GM18873 (cell line): ENCODE results near the gene DLG1.
"Not testable (repeated sequence)": the region's sequence is repeated elsewhere in the genome, so short reads cannot be mapped to it uniquely, and the experiment has no call there.

ENCODE experiments used
- ATAC-seq: cut with Tn5 transposase; IDR thresholded peaks from one replicate; pipeline ENCODE4 v1.9.1; 2021; ENCODE audit warnings: mild to moderate bottlenecking, moderate library complexity, moderate number of reproducible peaks; ENCODE audit not compliant: unreplicated experiment, low FRiP score

The DLG1 gene

DNA sequence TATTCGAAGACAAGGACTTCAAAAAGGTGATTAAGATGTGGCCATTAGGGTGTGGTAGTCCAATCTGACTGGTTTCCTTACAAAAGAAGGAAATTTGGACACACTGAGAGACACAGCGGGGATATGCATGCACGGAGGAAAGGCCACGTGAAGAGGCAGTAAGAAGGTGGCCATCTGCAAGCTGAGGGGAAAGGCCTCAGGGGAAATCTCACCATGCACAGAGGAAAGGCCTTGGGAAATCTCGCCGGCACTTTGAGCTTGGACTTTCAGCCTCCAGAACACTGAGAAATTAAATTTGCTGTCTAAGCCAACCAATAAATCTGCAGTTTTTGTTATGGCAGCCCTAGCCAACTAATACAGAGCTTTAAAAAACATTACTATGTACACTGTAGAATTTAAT lies 78.8 kb downstream of the DLG1 start:
- ATAC-seq = no peak

DNA sequence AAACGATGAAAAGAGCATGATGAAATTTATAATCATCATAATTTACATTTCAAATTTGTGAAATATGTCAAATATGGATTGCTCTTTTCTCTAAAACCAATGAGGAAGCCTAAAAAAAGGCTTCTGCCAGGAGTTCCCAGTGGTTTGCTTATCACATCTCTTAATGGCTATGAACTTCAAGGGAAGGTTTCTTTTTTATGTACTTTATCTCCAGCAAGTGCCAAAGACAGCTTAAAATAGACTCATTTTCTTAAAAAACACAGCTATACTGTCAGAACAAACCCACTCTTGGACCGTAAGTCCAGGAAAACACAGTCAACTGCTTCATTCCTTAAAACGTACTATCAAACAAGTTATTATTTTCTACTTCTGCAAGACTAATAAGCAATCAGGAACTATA lies 80.2 kb downstream of the DLG1 start:
- no peak for ATAC-seq

DNA sequence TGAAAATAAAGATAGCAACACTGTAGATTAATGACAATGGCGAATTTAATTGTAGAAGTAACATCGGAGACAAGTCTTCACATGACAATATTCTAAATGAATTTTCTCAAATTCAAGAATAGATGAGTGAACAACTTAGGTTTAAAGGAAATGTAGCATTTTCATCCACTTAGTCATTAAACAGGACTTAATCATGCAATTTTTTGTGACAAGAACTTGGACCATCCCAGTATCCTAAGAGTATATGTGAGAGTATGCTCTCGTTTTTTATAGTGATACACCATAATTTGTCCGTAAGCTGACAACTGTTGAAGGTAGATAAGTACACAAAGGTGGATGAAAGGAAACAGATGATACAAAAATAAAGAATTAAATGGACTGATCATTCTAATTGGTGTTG lies 81.5 kb downstream of the DLG1 start:
- no peak for ATAC-seq

DNA sequence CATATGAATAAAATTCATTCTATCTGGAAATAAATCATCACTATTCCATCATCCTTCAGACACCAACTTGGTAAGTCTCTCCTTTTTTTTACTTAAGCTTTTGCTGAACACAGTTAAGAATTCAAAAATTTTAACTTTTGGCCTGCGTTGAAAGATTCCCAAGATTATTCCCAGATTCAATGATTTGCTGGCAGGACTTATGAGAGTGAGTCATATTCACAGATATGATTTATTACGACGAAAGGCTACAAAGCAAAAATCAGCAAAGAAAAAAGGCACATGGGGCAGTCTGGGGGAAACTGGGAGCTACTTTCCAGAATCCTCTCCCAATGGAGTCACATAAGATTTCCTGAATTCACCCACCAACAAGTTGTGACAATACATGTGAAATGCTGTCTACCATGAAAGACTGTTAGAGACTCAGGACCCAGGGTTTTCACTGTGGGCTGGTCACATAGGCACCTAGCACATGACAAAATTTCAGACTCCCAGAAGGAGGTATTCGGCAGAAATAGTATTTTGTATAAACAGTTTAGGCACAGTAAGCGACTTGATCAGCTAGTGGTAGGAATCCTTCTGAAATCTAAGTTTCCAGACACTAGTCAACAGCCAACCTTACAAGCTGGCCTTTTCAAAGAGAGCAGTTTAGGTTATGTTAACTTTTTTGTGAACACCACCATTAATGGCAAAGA lies 82.1 kb downstream of the DLG1 start:
- ATAC-seq = no peak

DNA sequence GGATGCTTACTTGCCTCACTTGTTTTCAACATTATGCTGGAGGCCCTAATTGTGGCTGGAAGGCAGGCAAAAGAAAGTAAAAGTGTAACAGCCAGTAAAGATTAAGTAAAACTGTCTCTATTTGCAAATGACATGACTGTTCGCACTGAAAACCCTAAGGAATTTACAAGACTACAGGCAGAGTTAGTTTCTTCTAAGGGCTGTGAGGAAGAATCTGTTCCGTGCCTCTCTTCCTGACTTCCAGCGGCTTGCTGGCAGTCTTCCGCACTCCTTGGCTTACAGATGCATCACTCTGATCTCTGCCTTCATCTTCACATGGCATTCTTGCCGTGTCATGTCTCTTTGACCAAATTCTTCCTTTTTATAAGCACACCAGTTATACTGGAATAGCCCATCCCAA lies 86.1 kb downstream of the DLG1 start:
- ATAC-seq = no peak

DNA sequence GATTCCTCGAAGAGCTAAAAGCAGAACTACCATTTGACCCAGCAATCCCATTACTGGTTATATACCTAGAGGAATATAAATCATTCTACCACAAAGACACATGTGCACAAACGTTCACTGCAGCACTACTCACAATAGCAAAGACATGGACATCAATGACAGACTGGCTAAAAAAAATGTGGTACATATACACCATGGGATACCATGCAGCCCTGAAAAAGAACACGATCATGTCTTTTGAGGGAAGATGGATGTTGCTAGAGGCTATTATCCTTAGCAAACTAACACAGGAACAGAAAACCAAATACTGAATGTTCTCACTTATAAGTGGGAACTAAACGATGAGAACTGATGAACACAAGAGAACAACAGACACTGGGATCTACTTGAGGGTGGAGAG lies 86.7 kb downstream of the DLG1 start:
- ATAC-seq = not testable (repeated sequence)

DNA sequence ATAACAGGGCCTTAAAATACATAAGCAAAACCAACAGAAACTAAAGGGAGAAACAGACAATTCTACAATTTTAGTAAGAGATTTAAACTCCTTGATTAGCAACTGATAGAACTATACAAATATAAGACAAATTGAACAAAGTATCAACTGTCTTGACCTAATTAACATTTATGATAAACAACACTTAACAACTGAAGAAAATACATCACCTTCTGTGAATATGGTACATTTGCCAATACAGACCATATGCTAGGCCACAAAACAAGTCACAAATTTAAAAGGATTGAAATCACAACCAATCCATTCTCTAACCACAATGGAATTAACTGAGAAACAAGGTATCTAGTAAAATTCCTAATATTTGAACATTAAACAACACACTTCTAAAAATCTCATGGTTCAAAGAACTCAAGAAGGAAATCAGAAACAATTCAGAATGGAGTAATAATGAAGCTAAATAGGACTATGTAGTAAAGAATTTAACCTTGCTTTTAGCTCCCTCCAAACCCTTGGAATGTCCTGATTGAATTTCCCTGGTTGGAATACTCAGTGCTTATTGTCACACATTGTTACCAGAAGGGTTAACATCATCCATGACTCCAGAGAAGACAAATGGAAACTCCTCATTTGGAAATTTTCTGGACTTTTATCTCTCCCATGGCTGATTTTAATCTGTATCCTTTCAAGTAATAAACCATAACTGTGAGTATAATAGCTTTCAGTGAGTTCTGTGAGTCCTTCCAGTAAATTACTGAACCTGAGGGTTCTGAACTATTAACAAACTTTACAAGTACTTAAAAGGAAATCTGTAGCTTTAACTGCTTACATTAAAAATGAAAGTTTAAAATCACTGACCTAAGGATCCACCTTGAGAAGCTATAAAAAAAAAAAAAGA lies 88.8 kb downstream of the DLG1 start:
- ATAC-seq = no peak

DNA sequence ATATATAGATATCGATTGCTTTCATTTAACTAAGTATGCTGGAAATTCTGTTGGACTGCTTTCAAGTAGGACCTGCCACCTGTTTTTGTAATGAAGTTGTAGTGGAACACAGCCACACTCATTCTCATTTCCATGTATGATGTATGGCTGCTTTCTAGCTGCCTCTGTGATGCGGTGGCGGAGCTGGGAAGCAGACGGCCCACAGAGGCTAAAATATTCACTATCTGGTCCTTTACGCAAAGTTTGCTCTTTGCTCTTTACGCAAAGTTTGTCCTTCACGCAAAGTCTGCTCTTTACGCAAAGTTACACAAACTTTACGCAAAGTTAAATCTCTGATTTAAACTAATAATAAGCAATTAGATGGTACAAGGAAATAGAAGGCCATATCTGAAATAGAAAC lies 91.5 kb downstream of the DLG1 start:
- ATAC-seq = no peak

DNA sequence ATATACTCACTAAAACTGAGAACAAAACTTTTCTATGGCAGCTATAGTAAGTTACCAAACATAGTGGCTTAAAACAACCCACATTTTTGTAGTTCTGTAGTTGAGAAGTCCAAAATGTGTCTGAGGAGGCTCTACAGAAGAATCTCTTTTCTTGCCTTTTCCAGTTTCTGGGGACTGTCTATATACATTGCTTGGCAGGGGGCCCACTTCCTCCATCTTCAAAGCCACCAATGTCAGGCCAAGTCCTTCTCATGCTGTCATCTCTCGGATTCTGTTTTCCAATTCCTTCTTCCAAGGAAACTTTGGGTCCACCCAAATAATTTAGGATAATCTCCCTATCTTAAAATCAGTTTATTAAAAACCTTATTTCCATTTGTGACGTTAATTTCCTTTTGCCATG lies 92.7 kb downstream of the DLG1 start:
- ATAC-seq = no peak

DNA sequence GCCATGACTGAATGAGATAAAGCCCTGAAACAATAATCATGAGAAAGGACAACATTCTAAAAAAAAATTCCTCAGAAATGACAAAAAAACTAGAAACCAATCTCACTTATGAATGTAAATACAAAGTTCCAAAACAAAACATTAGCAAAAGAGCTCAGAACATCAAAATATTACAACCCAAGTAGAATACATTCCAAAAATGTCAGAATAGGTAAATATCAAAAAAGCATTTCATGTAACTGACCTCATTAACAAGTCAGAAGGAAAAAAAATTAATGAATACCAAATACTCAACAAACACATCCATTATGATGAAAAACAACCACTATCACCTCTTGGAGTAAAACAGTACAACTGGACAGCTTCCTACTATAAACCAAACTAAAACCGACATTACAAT lies 93.1 kb downstream of the DLG1 start:
- ATAC-seq = no peak

DNA sequence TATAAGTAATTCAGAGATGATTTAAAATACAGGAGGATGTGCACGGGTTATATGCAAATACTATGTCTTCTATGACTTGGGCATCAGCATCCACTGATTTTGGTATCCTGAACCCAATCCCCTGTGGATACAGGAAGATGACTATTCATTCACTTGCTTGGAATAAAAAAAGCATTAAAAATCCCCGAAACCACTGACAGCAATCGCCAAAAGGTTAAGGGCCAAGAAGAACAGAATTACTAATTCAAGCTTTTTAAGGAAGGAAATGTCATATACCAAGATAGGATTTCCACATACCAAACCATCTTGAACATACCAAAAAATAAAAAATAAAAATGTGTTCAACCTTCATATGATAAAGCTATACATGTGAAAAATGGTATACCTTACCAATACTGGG lies 93.7 kb downstream of the DLG1 start:
- ATAC-seq = no peak

DNA sequence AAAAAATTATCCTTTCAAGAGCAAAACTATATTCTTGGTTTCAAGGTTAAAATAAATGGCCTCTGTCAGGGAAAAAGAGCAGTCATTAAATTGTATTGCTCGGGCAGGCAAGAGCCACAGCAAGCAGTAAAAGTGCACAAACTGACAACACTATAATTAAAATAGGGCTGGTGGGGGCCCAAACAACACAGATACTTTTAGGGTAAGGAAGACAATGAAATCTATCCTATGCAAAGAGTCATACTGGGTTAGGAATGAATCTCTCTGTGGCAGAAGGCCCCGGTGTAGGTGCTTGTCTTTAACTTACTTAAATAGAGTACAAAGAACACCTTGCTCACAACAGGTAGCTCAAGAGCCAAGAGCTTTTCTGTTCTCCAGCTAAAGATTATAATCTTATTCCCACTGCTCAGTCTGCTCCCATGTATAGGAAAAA lies 94.7 kb downstream of the DLG1 start:
- no peak for ATAC-seq

DNA sequence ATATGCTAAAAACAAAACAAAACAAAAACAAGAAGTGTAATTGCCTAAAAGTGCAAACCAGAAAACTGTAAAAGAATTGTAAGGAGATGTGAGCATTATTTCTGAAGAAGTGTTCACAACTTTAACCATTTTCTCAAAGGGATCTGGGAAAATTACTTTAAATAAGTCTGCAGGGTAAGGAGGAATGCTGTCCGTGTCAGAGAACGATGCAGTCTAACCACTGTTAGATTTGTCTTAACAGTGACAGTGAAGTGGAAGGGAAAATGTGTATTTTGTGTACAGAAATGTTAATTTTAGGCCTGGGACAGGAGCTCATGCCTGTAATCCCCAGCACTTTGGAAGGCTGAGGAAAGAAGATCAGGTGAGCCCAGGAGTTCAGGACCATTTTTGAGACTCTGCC lies 95.7 kb downstream of the DLG1 start:
- no peak for ATAC-seq

DNA sequence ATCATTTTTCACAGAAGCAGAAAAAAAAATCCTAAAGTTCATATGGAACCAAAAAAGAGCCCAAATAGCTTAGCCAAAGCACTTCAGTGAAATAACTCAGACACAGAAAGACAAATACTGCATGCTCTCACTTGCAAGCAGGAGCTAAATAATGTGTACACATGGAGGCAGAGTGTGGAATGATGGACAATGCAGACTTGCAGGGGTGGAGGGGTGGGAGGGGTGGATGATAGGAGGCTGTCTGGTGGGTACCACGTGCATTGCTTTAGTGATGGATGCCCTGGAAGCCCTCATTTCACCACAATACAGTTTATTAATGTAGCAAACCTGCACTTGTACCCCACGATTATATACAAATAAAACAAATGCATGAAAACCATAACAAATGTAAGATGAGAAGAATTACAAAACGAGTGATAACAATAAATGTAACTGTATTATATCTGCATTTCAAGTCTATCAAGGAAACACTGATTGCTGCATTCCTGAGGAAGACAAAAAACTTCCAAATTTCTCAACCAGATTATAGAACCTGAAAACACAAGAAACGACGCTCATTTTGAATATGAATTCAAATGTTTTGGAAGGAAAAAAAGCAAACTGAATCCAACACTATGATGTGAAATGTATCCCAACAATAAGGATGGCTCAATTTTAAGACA lies 96.5 kb downstream of the DLG1 start:
- no peak for ATAC-seq

DNA sequence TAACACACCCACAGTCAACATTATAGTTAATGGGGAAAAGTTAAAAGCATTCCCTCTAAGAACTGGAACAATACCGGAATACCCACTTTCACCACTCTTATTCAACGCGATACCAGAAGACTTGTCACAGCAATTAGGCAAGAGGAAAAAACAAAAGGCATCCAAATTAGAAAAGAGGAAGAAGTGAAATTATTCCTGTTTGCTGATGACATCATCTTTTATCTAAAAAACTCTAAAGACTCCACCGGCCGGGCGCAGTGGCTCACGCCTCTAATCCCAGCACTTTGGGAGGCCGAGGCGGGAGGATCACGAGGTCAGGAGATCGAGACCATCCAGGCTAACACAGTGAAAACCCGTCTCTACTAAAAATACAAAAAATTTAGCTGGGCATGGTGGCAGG lies 97.6 kb downstream of the DLG1 start:
- not testable (repeated sequence) for ATAC-seq

DNA sequence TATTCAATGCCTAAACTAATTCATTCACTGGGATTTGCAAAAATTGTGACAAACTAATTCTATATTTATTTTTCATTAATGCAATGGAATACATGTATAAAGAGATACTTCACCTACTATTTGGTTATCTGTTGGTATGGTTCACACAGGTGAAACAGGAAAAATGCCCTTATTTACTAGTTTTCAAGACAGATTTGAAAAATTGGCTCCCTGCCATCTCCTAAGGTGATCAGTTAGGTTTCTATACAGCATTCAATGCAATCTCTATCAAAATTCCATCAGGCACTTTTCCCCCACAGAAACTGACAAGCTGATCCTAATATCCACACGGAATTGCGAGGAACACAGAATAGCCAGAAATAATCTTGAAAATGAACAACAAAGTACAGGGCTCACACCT lies 101.1 kb downstream of the DLG1 start:
- no peak for ATAC-seq

DNA sequence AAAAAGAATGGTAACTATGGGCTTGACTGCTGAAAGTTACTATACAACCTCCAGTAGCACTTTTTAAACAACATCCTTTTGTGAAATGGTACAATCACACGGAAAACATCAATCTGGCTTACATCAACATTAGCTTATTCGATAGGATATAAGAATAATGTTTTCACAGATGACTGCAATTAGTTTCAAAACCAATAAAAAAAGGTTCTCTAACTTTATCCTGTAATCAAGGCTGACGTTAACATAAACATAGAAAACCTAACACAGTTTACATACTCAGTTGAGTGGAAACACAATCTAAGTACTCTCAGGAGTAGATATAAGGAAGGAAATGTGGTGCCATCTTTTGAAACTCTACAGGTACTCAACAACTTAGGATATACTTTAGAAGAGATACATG lies 102.2 kb downstream of the DLG1 start:
- ATAC-seq = no peak

DNA sequence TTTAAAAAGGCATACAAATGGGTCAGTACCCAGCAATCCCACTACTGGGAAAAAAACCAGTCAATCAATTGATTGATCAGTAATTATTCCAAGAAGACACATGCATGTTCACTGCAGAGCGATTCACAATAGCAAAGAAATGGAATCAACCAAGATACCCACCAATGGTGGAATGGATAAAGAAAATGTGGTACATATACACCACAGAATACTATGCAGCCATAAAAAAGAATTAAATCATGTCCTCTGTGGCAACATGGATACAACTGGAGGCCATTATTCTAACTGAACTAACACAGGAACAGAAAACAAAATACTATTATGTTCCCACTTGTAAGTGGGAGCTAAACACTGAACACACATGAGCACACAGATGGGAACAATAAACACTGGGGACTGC lies 103.1 kb downstream of the DLG1 start:
- ATAC-seq = no peak

DNA sequence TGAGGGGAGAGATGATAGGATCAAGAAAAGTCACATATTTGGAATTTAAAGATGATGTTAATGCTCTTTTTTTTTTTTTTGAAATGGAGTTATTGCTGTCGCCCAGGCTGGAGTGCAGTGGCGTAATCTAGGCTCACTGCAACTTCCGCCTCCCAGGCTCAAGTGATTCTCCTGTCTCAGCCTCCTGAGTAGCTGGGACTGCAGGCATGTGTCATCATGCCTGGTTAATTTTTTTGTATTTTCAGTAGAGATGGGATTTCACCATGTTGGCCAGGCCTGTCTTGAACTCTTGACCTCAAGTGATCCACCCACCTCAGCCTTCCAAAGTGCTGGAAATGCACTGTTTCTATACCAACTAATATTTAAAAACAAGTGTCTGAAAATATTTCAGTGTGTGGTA lies 104.7 kb downstream of the DLG1 start:
- ATAC-seq = not testable (repeated sequence)

DNA sequence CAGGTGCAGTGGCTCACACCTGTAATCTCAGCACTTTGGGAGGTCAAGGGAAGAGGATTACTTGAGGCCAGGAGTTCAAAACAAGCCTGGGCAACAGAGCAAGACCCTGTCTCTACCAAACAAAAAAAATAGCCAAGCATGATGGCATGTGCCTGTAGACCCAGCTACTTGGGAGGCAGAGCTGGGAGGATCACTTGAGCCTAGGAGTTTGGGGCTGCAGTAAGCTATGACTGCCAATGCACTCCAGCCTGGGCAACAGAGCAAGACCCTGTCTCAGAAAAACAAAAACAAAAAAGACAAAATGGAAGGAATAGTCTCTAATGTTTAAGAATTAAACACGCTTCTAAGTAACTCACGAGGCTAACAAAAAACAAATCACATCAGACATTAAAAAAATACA lies 106.5 kb downstream of the DLG1 start:
- ATAC-seq = no peak

DNA sequence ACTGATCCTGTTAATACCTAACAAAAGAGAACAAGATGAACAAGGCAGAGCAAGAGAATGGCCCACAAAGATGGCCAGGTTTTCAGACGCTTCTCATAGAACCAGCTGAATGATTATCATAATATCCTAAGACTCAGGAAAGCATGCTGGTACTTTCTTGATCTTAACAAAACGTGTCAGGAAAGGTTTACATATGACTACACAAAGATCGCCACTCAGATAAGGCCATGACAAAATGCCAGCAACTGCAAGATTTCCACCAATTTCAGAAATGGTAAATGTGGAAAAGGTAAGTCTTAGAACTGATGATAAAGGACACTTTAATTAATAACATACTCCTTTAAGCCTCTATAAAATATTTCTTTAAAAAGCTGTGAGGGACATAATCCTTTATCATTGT lies 108.8 kb downstream of the DLG1 start:
- no peak for ATAC-seq
